Measurements from ENCODE around the gene SERPINB6.

The SERPINB6 gene

DNA sequence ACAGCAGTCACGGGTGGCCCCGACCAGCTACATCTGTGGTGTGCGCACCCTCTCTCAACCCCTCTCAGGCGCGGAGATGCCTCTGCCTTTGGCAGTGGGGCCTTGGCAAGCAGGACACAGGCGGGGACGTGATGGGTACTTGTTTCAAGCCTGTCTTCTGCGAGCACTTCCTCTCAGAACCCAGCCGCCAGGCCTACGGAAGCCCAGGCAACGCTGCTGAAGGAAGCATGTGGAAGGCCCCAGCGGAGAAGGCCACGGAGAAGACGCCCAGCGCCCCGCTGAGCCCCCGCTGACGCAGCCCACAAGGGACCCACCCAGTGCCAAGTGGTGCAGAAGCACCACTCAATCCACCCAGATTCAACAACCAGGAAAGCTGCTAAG is 13.0 kb downstream of the SERPINB6 start:
- Histone ChIP-seq H4K20me1 (ENCODE audit: insufficient read depth, low read length) (no peaks in the 10 kb centered on the region), H3K36me3 (ENCODE audit: insufficient read depth, low read length) (no peaks in the 10 kb centered on the region), H3F3A (ENCODE audit: insufficient read depth, low read length) (no peaks in the 10 kb centered on the region), H3K4me1 (ENCODE audit: insufficient read depth, low read length, severe bottlenecking) (no peaks in the 10 kb centered on the region), H3K9me2 (ENCODE audit: low read depth, low read length) (no peaks in the 10 kb centered on the region), H3K9me3 (ENCODE audit: low read length) (no peaks in the 10 kb centered on the region), H3K27me3 (ENCODE audit: insufficient read depth, low read length) (0 out of 2 replicates have a peak, but pooled peaks cover 5% of the 10 kb centered on the region), H3K4me2 (ENCODE audit: low read length) (no peak overlapping the region), H2AFZ (ENCODE audit: low read length) (no peak overlapping the region), H3K27ac (ENCODE audit: low read depth, low read length, poor library complexity, severe bottlenecking) (no peak overlapping the region), H3K9ac (ENCODE audit: low read length) (no peak overlapping the region), H3K4me3 (ENCODE audit: low read depth, low read length, poor library complexity, severe bottlenecking) (no peak overlapping the region), H3K79me2 (ENCODE audit: insufficient read depth, low read length) (no peaks in the 10 kb centered on the region)
- no peak for TF ChIP-seq CTCF (IDR thresholded peaks at IDR 0.05; ENCODE audit: low read length)
- no peak for TF ChIP-seq EZH2 (IDR thresholded peaks at IDR 0.05; ENCODE audit: borderline replicate concordance, low read length)

GRCh38 chr6:2957696-2958330 is 13.6 kb downstream of the SERPINB6 start:
- Histone ChIP-seq H3K27ac (ENCODE audit: low read depth, low read length, poor library complexity, severe bottlenecking) (no peak overlapping the region), H3K27me3 (ENCODE audit: insufficient read depth, low read length) (0 out of 2 replicates have a peak, but pooled peaks cover 5% of the 10 kb centered on the region), H3K9me3 (ENCODE audit: low read length) (no peaks in the 10 kb centered on the region), H3K4me2 (ENCODE audit: low read length) (no peak overlapping the region), H2AFZ (ENCODE audit: low read length) (no peak overlapping the region), H3K9me2 (ENCODE audit: low read depth, low read length) (no peaks in the 10 kb centered on the region), H3K4me1 (ENCODE audit: insufficient read depth, low read length, severe bottlenecking) (peaks cover 3% of the 10 kb centered on the region), H3F3A (ENCODE audit: insufficient read depth, low read length) (no peaks in the 10 kb centered on the region), H3K36me3 (ENCODE audit: insufficient read depth, low read length) (no peaks in the 10 kb centered on the region), H3K79me2 (ENCODE audit: insufficient read depth, low read length) (no peaks in the 10 kb centered on the region), H4K20me1 (ENCODE audit: insufficient read depth, low read length) (no peaks in the 10 kb centered on the region), H3K9ac (ENCODE audit: low read length) (no peak overlapping the region), H3K4me3 (ENCODE audit: low read depth, low read length, poor library complexity, severe bottlenecking) (no peak overlapping the region)
- TF ChIP-seq EZH2 (IDR thresholded peaks at IDR 0.05; ENCODE audit: borderline replicate concordance, low read length): no peak
- TF ChIP-seq CTCF (IDR thresholded peaks at IDR 0.05; ENCODE audit: low read length): no peak

DNA sequence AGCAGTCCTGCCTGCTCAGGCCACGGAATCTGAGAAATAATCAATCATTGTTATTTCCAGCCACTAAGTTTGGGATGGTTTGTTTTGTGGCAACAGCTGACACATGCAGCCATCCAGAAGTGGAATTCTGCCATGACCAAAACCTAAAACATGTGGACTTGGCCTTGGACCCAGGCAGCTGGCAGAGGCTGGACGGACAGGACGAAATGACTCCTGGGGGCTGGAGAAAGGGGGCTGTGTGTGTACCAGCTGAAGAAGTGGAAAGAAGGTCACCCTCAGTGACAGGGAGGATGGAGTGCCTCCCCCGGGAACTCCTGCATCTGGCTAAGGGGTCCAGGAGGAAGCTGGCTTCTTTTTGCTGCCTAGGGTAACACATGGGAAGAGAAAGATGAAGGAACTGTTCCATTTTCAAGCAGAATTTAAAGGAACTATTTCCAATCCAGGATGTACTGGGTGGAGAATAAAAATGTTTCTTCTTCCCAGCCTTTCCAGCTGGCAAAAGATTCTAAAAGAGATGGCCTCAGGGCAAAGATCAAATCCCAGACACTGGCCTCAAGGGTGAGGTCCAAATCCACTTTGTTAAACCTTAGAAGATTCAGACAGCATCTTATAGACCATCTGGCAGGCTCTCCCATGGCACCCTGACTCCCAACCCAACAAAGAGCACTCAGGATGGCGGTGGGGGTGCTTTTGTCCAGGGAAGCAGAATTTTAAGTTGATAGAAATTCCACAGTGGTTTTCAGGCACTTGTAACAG is 14.3 kb downstream of the SERPINB6 start:
- H3K27me3 ChIP-seq (ENCODE audit: insufficient read depth, low read length): 0 out of 2 replicates have a peak, but pooled peaks cover 5% of the 10 kb centered on the region
- H2AFZ ChIP-seq (ENCODE audit: low read length): no peak overlapping the region
- no peak overlapping the region for H3K4me3 ChIP-seq (ENCODE audit: low read depth, low read length, poor library complexity, severe bottlenecking)
- H3K36me3 ChIP-seq (ENCODE audit: insufficient read depth, low read length): no peaks in the 10 kb centered on the region
- H3K9ac ChIP-seq (ENCODE audit: low read length): no peak overlapping the region
- no peaks in the 10 kb centered on the region for H3F3A ChIP-seq (ENCODE audit: insufficient read depth, low read length)
- TF ChIP-seq EZH2 (IDR thresholded peaks at IDR 0.05; ENCODE audit: borderline replicate concordance, low read length) (no peak), CTCF (IDR thresholded peaks at IDR 0.05; ENCODE audit: low read length) (no peak)
- no peaks in the 10 kb centered on the region for H3K9me3 ChIP-seq (ENCODE audit: low read length)
- H3K4me2 ChIP-seq (ENCODE audit: low read length): no peak overlapping the region
- no peaks in the 10 kb centered on the region for H3K9me2 ChIP-seq (ENCODE audit: low read depth, low read length)
- H4K20me1 ChIP-seq (ENCODE audit: insufficient read depth, low read length): no peaks in the 10 kb centered on the region
- H3K4me1 ChIP-seq (ENCODE audit: insufficient read depth, low read length, severe bottlenecking): peaks cover 10% of the 10 kb centered on the region
- H3K79me2 ChIP-seq (ENCODE audit: insufficient read depth, low read length): no peaks in the 10 kb centered on the region
- H3K27ac ChIP-seq (ENCODE audit: low read depth, low read length, poor library complexity, severe bottlenecking): no peak overlapping the region
